K562 (cell line): ENCODE results near the gene PDE6G. TPM values are rescaled to one million over a fixed set of nuclear protein-coding genes. Genes with fewer than 3 reads are reported as not detected.

Source experiments
- microRNA-seq: library from miRNA; unstranded; fragments of <30 nt; microRNA quantifications from one replicate; pipeline ENCODE4, GENCODE V29; 2018; ENCODE audit warnings: borderline microRNAs expressed
- polyA plus RNA-seq, 8 experiments: library from polyadenylated mRNA; depleted of rRNA in 4 of 8; stranded (reverse) in 5 of 8; unstranded in 3 of 8; fragments of >200 nt; fragmentation: Nextera tagmentation in 2 of 8; fragmentation: Illumina TruSeq in 1 of 8; extraction: Ambion mirVana in 2 of 8; extraction: Trizol in 1 of 8; gene quantifications; 2 replicates each; pipeline versions ENCODE4 v1.2.1 to v1.2.3, GENCODE V29; 2011 to 2014; ENCODE audit warnings: inconsistent platforms in 1 of 8, missing spikeins in 1 of 8
- small RNA-seq: library from RNA; depleted of rRNA; stranded (forward); fragments of <200 nt; gene quantifications from one replicate; pipeline ENCODE3, GENCODE V24; 2014
- total RNA-seq, 7 experiments: library from RNA; depleted of rRNA in 6 of 7; stranded (reverse); fragments of >200 nt in 6 of 7; fragmentation: Illumina TruSeq in 2 of 7; extraction: Trizol in 2 of 7; gene quantifications; 2 replicates each; pipeline versions ENCODE4 v1.2.1 to v1.2.3, GENCODE V29; 2011 to 2021; ENCODE audit warnings: low replicate concordance in 1 of 7
- TF ChIP-seq, protein P1 (sequence below), 2 experiments: fragments of 450-650 bp; formaldehyde crosslinking in 1 of 2; IDR thresholded peaks; 2 replicates each; pipeline versions ENCODE4 v1.4.0 to v1.6.1; 2014 to 2020; ENCODE audit warnings: mild to moderate bottlenecking in 2 of 2, borderline replicate concordance in 1 of 2, low read depth in 1 of 2

The PDE6G gene
- total and polyA plus RNA-seq, 9 of the 15 experiments (the other 6 are each of a cell fraction or from before 2014, with no cell fraction given), result 0.14 to 0.59 TPM; not detected in 7

DNA sequence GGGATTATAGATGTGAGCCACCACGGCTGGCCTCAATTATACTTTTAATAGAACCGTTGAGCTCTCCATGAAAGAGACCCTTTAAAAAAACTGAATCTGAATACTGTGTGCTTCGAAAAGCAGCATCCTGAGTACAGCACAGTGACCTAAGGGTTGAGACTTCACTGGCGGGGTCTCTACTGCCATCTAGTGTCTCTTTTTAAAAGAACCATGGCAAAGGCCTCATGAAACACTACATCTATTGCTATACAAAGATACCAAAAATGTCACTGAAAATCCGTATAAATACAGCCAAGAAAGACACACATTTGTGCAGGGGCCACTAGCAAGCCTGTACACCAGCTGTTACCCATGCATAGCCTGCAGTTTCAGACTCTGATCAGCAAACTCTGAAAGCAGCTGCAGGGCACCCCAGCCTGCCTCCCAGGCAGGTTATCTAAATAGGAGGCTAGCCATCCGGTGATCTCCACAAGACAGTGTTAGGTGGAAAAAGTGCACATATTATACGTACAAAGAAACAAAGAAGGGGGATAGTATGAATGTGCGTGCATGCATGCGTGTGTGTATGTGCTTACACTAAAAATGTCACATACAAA lies 54.7 kb downstream of the PDE6G start (continued):
- TF ChIP-seq, protein P1, sequence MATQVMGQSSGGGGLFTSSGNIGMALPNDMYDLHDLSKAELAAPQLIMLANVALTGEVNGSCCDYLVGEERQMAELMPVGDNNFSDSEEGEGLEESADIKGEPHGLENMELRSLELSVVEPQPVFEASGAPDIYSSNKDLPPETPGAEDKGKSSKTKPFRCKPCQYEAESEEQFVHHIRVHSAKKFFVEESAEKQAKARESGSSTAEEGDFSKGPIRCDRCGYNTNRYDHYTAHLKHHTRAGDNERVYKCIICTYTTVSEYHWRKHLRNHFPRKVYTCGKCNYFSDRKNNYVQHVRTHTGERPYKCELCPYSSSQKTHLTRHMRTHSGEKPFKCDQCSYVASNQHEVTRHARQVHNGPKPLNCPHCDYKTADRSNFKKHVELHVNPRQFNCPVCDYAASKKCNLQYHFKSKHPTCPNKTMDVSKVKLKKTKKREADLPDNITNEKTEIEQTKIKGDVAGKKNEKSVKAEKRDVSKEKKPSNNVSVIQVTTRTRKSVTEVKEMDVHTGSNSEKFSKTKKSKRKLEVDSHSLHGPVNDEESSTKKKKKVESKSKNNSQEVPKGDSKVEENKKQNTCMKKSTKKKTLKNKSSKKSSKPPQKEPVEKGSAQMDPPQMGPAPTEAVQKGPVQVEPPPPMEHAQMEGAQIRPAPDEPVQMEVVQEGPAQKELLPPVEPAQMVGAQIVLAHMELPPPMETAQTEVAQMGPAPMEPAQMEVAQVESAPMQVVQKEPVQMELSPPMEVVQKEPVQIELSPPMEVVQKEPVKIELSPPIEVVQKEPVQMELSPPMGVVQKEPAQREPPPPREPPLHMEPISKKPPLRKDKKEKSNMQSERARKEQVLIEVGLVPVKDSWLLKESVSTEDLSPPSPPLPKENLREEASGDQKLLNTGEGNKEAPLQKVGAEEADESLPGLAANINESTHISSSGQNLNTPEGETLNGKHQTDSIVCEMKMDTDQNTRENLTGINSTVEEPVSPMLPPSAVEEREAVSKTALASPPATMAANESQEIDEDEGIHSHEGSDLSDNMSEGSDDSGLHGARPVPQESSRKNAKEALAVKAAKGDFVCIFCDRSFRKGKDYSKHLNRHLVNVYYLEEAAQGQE (IDR thresholded peaks at IDR 0.05; ENCODE audit: borderline replicate concordance), result 0 out of 2 replicates have a peak, but pooled peaks have one; percentile 21
- TF ChIP-seq, protein P1 (CRISPR knock-in tag; IDR thresholded peaks at IDR 0.05; ENCODE audit: low read depth), result no peak

Small RNA genes within 50 kb of the gene (microRNA-seq; reads per million reads assigned to microRNA genes)
- gene MIR6786, result 0.27 reads per million

Small RNA genes within 50 kb of the gene (small RNA-seq; reads per million reads assigned to genes)
- not detected for gene MIR6786

Other genes with a start within 250 kb of the PDE6G start
Only the 7 nearest of the 19 such genes appear.
- 65.1 and 82.2 TPM in 2 replicates for gene NPLOC4, start 19.4 kb downstream of the PDE6G start, total RNA-seq (2014; rRNA removed)
- gene NPLOC4, start 19.4 kb downstream of the PDE6G start, total RNA-seq (2014; rRNA removed; fragmentation: Illumina TruSeq; extraction: Trizol), result 47.4 and 53.0 TPM in 2 replicates
- gene NPLOC4, start 19.4 kb downstream of the PDE6G start, total RNA-seq (2015; rRNA removed; fragmentation: Illumina TruSeq; extraction: Trizol), result 55.6 and 57.9 TPM in 2 replicates
- gene NPLOC4, start 19.4 kb downstream of the PDE6G start, total RNA-seq (2021), result 116 and 124 TPM in 2 replicates
- gene NPLOC4, start 19.4 kb downstream of the PDE6G start, polyA plus RNA-seq (2011; rRNA removed), result 84.1 and 93.9 TPM in 2 replicates
- gene NPLOC4, start 19.4 kb downstream of the PDE6G start, polyA plus RNA-seq (2014; fragmentation: Illumina TruSeq; extraction: Trizol), result 69.0 and 74.7 TPM in 2 replicates
- 1 to 10 TPM; 1.5 to 2.5 TPM for gene NPLOC4, start 19.4 kb downstream of the PDE6G start, polyA plus RNA-seq (2014; fragmentation: Nextera tagmentation; extraction: Ambion mirVana)
- 64.5 and 78.1 TPM in 2 replicates for gene NPLOC4, start 19.4 kb downstream of the PDE6G start, polyA plus RNA-seq (2014; rRNA removed)
- gene TSPAN10, start 19.3 kb downstream of the PDE6G start, total RNA-seq (2014; rRNA removed), result 0.12 and 0.14 TPM in 2 replicates
- gene TSPAN10, start 19.3 kb downstream of the PDE6G start, total RNA-seq (2014; rRNA removed; fragmentation: Illumina TruSeq; extraction: Trizol), result not detected in 2 replicates
- 0.11 and 0.14 TPM in 2 replicates for gene TSPAN10, start 19.3 kb downstream of the PDE6G start, total RNA-seq (2015; rRNA removed; fragmentation: Illumina TruSeq; extraction: Trizol)
- gene TSPAN10, start 19.3 kb downstream of the PDE6G start, total RNA-seq (2021), result 0.13 TPM in 1 of 2 replicates, not detected in the other
- 0.28 and 0.31 TPM in 2 replicates for gene TSPAN10, start 19.3 kb downstream of the PDE6G start, polyA plus RNA-seq (2011; rRNA removed)
- gene TSPAN10, start 19.3 kb downstream of the PDE6G start, polyA plus RNA-seq (2014; fragmentation: Illumina TruSeq; extraction: Trizol), result 0.07 and 0.12 TPM in 2 replicates
- gene TSPAN10, start 19.3 kb downstream of the PDE6G start, polyA plus RNA-seq (2014; fragmentation: Nextera tagmentation; extraction: Ambion mirVana), result under 1 TPM; 0.08 to 0.13 TPM
- gene TSPAN10, start 19.3 kb downstream of the PDE6G start, polyA plus RNA-seq (2014; rRNA removed), result 0.04 and 0.05 TPM in 2 replicates
- 115 and 139 TPM in 2 replicates for gene OXLD1, start 10.1 kb upstream of the PDE6G start, total RNA-seq (2014; rRNA removed)
- gene OXLD1, start 10.1 kb upstream of the PDE6G start, total RNA-seq (2014; rRNA removed; fragmentation: Illumina TruSeq; extraction: Trizol), result 8.5 and 10.3 TPM in 2 replicates
- 29.3 and 30.7 TPM in 2 replicates for gene OXLD1, start 10.1 kb upstream of the PDE6G start, total RNA-seq (2015; rRNA removed; fragmentation: Illumina TruSeq; extraction: Trizol)
- gene OXLD1, start 10.1 kb upstream of the PDE6G start, total RNA-seq (2021), result 78.8 and 81.0 TPM in 2 replicates
- 36.1 and 45.3 TPM in 2 replicates for gene OXLD1, start 10.1 kb upstream of the PDE6G start, polyA plus RNA-seq (2011; rRNA removed)
- gene OXLD1, start 10.1 kb upstream of the PDE6G start, polyA plus RNA-seq (2014; fragmentation: Illumina TruSeq; extraction: Trizol), result 12.7 and 29.1 TPM in 2 replicates
- 1 to 10 TPM; 4.4 to 7.9 TPM for gene OXLD1, start 10.1 kb upstream of the PDE6G start, polyA plus RNA-seq (2014; fragmentation: Nextera tagmentation; extraction: Ambion mirVana)
- 114 and 117 TPM in 2 replicates for gene OXLD1, start 10.1 kb upstream of the PDE6G start, polyA plus RNA-seq (2014; rRNA removed)
- 56.0 and 64.2 TPM in 2 replicates for gene CCDC137, start 10.2 kb upstream of the PDE6G start, total RNA-seq (2014; rRNA removed)
- gene CCDC137, start 10.2 kb upstream of the PDE6G start, total RNA-seq (2014; rRNA removed; fragmentation: Illumina TruSeq; extraction: Trizol), result 20.0 and 21.4 TPM in 2 replicates
- gene CCDC137, start 10.2 kb upstream of the PDE6G start, total RNA-seq (2015; rRNA removed; fragmentation: Illumina TruSeq; extraction: Trizol), result 47.1 and 48.5 TPM in 2 replicates
- 48.9 and 49.2 TPM in 2 replicates for gene CCDC137, start 10.2 kb upstream of the PDE6G start, total RNA-seq (2021)
- 18.9 and 24.8 TPM in 2 replicates for gene CCDC137, start 10.2 kb upstream of the PDE6G start, polyA plus RNA-seq (2011; rRNA removed)
- 38.3 and 41.1 TPM in 2 replicates for gene CCDC137, start 10.2 kb upstream of the PDE6G start, polyA plus RNA-seq (2014; fragmentation: Illumina TruSeq; extraction: Trizol)
- 1 to 10 TPM; 2.3 to 4.1 TPM for gene CCDC137, start 10.2 kb upstream of the PDE6G start, polyA plus RNA-seq (2014; fragmentation: Nextera tagmentation; extraction: Ambion mirVana)
- 63.7 and 68.1 TPM in 2 replicates for gene CCDC137, start 10.2 kb upstream of the PDE6G start, polyA plus RNA-seq (2014; rRNA removed)
- gene ARL16, start 27.3 kb upstream of the PDE6G start, total RNA-seq (2014; rRNA removed), result 25.2 and 46.0 TPM in 2 replicates
- gene ARL16, start 27.3 kb upstream of the PDE6G start, total RNA-seq (2014; rRNA removed; fragmentation: Illumina TruSeq; extraction: Trizol), result 18.8 and 21.6 TPM in 2 replicates
- 19.7 and 21.3 TPM in 2 replicates for gene ARL16, start 27.3 kb upstream of the PDE6G start, total RNA-seq (2015; rRNA removed; fragmentation: Illumina TruSeq; extraction: Trizol)
- gene ARL16, start 27.3 kb upstream of the PDE6G start, total RNA-seq (2021), result 18.3 and 22.6 TPM in 2 replicates
- 29.8 and 30.6 TPM in 2 replicates for gene ARL16, start 27.3 kb upstream of the PDE6G start, polyA plus RNA-seq (2011; rRNA removed)
- 25.6 and 32.4 TPM in 2 replicates for gene ARL16, start 27.3 kb upstream of the PDE6G start, polyA plus RNA-seq (2014; fragmentation: Illumina TruSeq; extraction: Trizol)
- 10 to 100 TPM in 1 of 2 experiments, 1 to 10 TPM in 1; 5.4 to 10.4 TPM for gene ARL16, start 27.3 kb upstream of the PDE6G start, polyA plus RNA-seq (2014; fragmentation: Nextera tagmentation; extraction: Ambion mirVana)
- 32.4 and 34.7 TPM in 2 replicates for gene ARL16, start 27.3 kb upstream of the PDE6G start, polyA plus RNA-seq (2014; rRNA removed)
- gene HGS, start 27.5 kb upstream of the PDE6G start, total RNA-seq (2014; rRNA removed), result 96.7 and 99.7 TPM in 2 replicates
- 55.5 and 77.1 TPM in 2 replicates for gene HGS, start 27.5 kb upstream of the PDE6G start, total RNA-seq (2014; rRNA removed; fragmentation: Illumina TruSeq; extraction: Trizol)
- gene HGS, start 27.5 kb upstream of the PDE6G start, total RNA-seq (2015; rRNA removed; fragmentation: Illumina TruSeq; extraction: Trizol), result 61.4 and 66.3 TPM in 2 replicates
- gene HGS, start 27.5 kb upstream of the PDE6G start, total RNA-seq (2021), result 132 and 161 TPM in 2 replicates
- 60.7 and 127 TPM in 2 replicates for gene HGS, start 27.5 kb upstream of the PDE6G start, polyA plus RNA-seq (2011; rRNA removed)
- gene HGS, start 27.5 kb upstream of the PDE6G start, polyA plus RNA-seq (2014; fragmentation: Illumina TruSeq; extraction: Trizol), result 126 and 128 TPM in 2 replicates
- gene HGS, start 27.5 kb upstream of the PDE6G start, polyA plus RNA-seq (2014; fragmentation: Nextera tagmentation; extraction: Ambion mirVana), result 1 to 10 TPM; 3.9 to 9.4 TPM
- gene HGS, start 27.5 kb upstream of the PDE6G start, polyA plus RNA-seq (2014; rRNA removed), result 141 and 176 TPM in 2 replicates
- gene MRPL12, start 46.8 kb upstream of the PDE6G start, total RNA-seq (2014; rRNA removed), result 182 and 276 TPM in 2 replicates
- 31.8 and 40.0 TPM in 2 replicates for gene MRPL12, start 46.8 kb upstream of the PDE6G start, total RNA-seq (2014; rRNA removed; fragmentation: Illumina TruSeq; extraction: Trizol)
- gene MRPL12, start 46.8 kb upstream of the PDE6G start, total RNA-seq (2015; rRNA removed; fragmentation: Illumina TruSeq; extraction: Trizol), result 57.9 and 60.8 TPM in 2 replicates
- gene MRPL12, start 46.8 kb upstream of the PDE6G start, total RNA-seq (2021), result 231 and 251 TPM in 2 replicates
- gene MRPL12, start 46.8 kb upstream of the PDE6G start, polyA plus RNA-seq (2011; rRNA removed), result 101 and 110 TPM in 2 replicates
- 100 and 128 TPM in 2 replicates for gene MRPL12, start 46.8 kb upstream of the PDE6G start, polyA plus RNA-seq (2014; fragmentation: Illumina TruSeq; extraction: Trizol)
- gene MRPL12, start 46.8 kb upstream of the PDE6G start, polyA plus RNA-seq (2014; fragmentation: Nextera tagmentation; extraction: Ambion mirVana), result 1 to 10 TPM in 1 of 2 experiments, under 1 TPM in 1; 0.94 to 2.7 TPM
- gene MRPL12, start 46.8 kb upstream of the PDE6G start, polyA plus RNA-seq (2014; rRNA removed), result 338 and 351 TPM in 2 replicates